ENCODE results near the gene HPN.

Gene HPN

DNA sequence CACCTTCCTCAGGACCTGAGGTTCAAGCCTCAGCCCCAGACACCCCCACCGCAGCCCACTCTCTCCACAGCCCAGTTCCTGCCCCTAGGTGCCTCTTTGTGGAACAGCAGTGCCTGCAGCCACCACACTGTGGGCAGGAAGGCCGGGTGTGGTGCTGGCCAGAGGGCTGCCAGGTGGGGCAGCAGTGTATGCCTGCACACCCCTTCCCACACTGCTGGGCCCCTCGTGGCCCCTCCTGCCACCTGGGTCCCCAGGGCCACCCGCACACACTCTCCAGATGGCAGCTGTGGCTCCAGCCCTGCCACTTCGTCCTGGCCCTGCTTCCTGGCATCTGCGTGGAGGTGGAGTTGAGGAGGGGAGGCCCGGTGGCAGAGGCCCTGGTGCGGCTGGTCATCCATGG is 35.1 kb downstream of the HPN start:
- H3K27me3 ChIP-seq (ENCODE audit: control insufficient read depth, insufficient read depth, low read length), result no peaks in the 10 kb centered on the region
- H3K36me3 ChIP-seq (ENCODE audit: control insufficient read depth, insufficient read depth, low read length), result no peaks in the 10 kb centered on the region
- H3K9ac ChIP-seq (ENCODE audit: low read length), result no peak overlapping the region
- no peaks in the 10 kb centered on the region for H3K4me1 ChIP-seq (ENCODE audit: control insufficient read depth, insufficient read depth, low read length)
- no peak overlapping the region for H3K4me3 ChIP-seq (ENCODE audit: low read length)
- no peaks in the 10 kb centered on the region for H3K9me3 ChIP-seq (ENCODE audit: control insufficient read depth, low read length)

DNA sequence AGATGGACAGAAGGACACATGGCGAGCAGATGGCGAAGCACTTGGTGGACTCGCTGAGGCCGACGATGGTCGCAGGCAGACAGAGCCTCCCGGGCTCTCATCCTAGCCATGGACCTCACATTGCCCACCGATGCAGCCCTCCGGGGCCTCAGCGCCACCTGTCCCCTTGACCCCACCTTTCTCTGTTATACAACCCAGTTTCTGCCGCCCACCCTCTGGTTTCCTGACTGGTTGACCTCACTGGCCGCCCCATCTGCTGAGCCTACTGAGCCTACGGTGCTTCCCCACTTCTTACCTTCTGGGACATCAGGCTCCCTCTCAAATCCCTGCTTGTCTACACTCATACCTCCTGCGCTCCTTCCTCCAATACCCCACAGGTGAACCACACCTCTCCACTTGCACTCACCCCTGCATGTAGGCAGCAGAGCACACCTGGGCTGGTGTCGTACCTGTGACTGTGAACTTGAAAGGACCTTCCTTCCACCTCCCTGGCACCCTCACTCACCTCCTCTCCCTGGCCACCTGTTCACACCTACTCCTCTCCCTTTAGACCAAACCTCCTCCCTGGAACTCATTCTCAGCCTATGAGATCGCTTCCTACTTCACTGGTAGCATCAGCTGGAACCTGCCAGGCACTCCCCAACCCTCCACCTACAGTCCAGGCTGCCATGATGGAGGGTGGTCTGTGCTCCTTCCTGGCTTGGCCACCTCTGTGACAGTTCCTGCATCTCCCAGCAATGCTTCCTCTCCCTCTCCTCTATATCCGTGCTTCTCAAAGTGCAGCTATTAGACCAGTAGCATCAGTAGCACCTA is 36.1 kb downstream of the HPN start:
- no peak overlapping the region for H3K4me3 ChIP-seq (ENCODE audit: low read length)
- H3K9me3 ChIP-seq (ENCODE audit: control insufficient read depth, low read length), result no peaks in the 10 kb centered on the region
- H3K36me3 ChIP-seq (ENCODE audit: control insufficient read depth, insufficient read depth, low read length), result no peaks in the 10 kb centered on the region
- no peak overlapping the region for H3K9ac ChIP-seq (ENCODE audit: low read length)
- no peaks in the 10 kb centered on the region for H3K4me1 ChIP-seq (ENCODE audit: control insufficient read depth, insufficient read depth, low read length)
- no peaks in the 10 kb centered on the region for H3K27me3 ChIP-seq (ENCODE audit: control insufficient read depth, insufficient read depth, low read length)

GRCh38 chr19:35079826-35080225 is 38.3 kb downstream of the HPN start:
- H3K36me3 ChIP-seq (ENCODE audit: control insufficient read depth, insufficient read depth, low read length), result no peaks in the 10 kb centered on the region
- no peaks in the 10 kb centered on the region for H3K27me3 ChIP-seq (ENCODE audit: control insufficient read depth, insufficient read depth, low read length)
- H3K9ac ChIP-seq (ENCODE audit: low read length), result no peak overlapping the region
- H3K4me1 ChIP-seq (ENCODE audit: control insufficient read depth, insufficient read depth, low read length), result no peaks in the 10 kb centered on the region
- no peaks in the 10 kb centered on the region for H3K9me3 ChIP-seq (ENCODE audit: control insufficient read depth, low read length)
- H3K4me3 ChIP-seq (ENCODE audit: low read length), result no peak overlapping the region

GRCh38 chr19:35080613-35081170 is 39.2 kb downstream of the HPN start:
- Histone ChIP-seq H3K27me3 (ENCODE audit: control insufficient read depth, insufficient read depth, low read length) (no peaks in the 10 kb centered on the region), H3K4me3 (ENCODE audit: low read length) (no peak overlapping the region), H3K9me3 (ENCODE audit: control insufficient read depth, low read length) (no peaks in the 10 kb centered on the region), H3K9ac (ENCODE audit: low read length) (no peak overlapping the region), H3K36me3 (ENCODE audit: control insufficient read depth, insufficient read depth, low read length) (no peaks in the 10 kb centered on the region), H3K4me1 (ENCODE audit: control insufficient read depth, insufficient read depth, low read length) (no peaks in the 10 kb centered on the region)

- H3K27me3 ChIP-seq (ENCODE audit: control insufficient read depth, insufficient read depth, low read length), result no peaks in the 10 kb centered on the region
- H3K4me3 ChIP-seq (ENCODE audit: low read length), result no peak overlapping the region
- no peaks in the 10 kb centered on the region for H3K4me1 ChIP-seq (ENCODE audit: control insufficient read depth, insufficient read depth, low read length)
- no peaks in the 10 kb centered on the region for H3K9me3 ChIP-seq (ENCODE audit: control insufficient read depth, low read length)
- H3K36me3 ChIP-seq (ENCODE audit: control insufficient read depth, insufficient read depth, low read length), result no peaks in the 10 kb centered on the region
- H3K9ac ChIP-seq (ENCODE audit: low read length), result no peak overlapping the region
Measured at GRCh38 chr19:35081201-35081600, 39.7 kb downstream of the HPN start.

- Histone ChIP-seq H3K36me3 (ENCODE audit: control insufficient read depth, insufficient read depth, low read length) (no peaks in the 10 kb centered on the region), H3K9ac (ENCODE audit: low read length) (no peak overlapping the region), H3K4me1 (ENCODE audit: control insufficient read depth, insufficient read depth, low read length) (no peaks in the 10 kb centered on the region), H3K27me3 (ENCODE audit: control insufficient read depth, insufficient read depth, low read length) (no peaks in the 10 kb centered on the region), H3K9me3 (ENCODE audit: control insufficient read depth, low read length) (no peaks in the 10 kb centered on the region), H3K4me3 (ENCODE audit: low read length) (no peak overlapping the region)
Measured at GRCh38 chr19:35083691-35084508, 42.4 kb downstream of the HPN start.

- H3K9ac ChIP-seq (ENCODE audit: low read length), result no peak overlapping the region
- H3K9me3 ChIP-seq (ENCODE audit: control insufficient read depth, low read length), result no peaks in the 10 kb centered on the region
- peaks cover 3% of the 10 kb centered on the region for H3K4me1 ChIP-seq (ENCODE audit: control insufficient read depth, insufficient read depth, low read length)
- no peaks in the 10 kb centered on the region for H3K36me3 ChIP-seq (ENCODE audit: control insufficient read depth, insufficient read depth, low read length)
- no peak overlapping the region for H3K4me3 ChIP-seq (ENCODE audit: low read length)
- no peaks in the 10 kb centered on the region for H3K27me3 ChIP-seq (ENCODE audit: control insufficient read depth, insufficient read depth, low read length)
Measured at GRCh38 chr19:35084509-35084762, 42.9 kb downstream of the HPN start.

- Histone ChIP-seq H3K4me1 (ENCODE audit: control insufficient read depth, insufficient read depth, low read length) (peaks cover 18% of the 10 kb centered on the region), H3K27me3 (ENCODE audit: control insufficient read depth, insufficient read depth, low read length) (peaks cover 10% of the 10 kb centered on the region), H3K4me3 (ENCODE audit: low read length) (no peak overlapping the region), H3K9me3 (ENCODE audit: control insufficient read depth, low read length) (no peaks in the 10 kb centered on the region), H3K9ac (ENCODE audit: low read length) (no peak overlapping the region), H3K36me3 (ENCODE audit: control insufficient read depth, insufficient read depth, low read length) (no peaks in the 10 kb centered on the region)
Measured at GRCh38 chr19:35085947-35086346, 44.4 kb downstream of the HPN start.

DNA sequence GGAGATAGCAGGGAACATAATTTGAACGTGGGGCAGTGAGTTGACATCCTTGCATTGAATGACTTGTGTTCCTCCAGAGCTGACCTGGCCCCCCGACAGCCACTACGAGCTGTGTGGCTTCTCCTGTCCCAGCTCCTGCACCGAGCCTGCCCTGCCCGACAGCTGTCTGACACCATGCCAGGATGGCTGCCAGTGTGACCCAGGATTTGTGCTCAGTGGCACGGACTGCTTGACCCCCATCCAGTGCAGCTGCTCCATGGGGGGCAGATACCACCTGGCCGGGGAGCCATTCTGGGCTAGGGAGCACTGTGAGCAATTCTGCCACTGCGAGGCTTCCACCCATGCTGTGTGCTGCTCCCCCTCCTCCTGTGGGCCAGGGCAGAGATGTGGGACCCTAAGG is 44.9 kb downstream of the HPN start:
- Histone ChIP-seq H3K9me3 (ENCODE audit: control insufficient read depth, low read length) (no peaks in the 10 kb centered on the region), H3K9ac (ENCODE audit: low read length) (no peak overlapping the region), H3K4me3 (ENCODE audit: low read length) (no peak overlapping the region), H3K27me3 (ENCODE audit: control insufficient read depth, insufficient read depth, low read length) (peaks cover 10% of the 10 kb centered on the region), H3K36me3 (ENCODE audit: control insufficient read depth, insufficient read depth, low read length) (no peaks in the 10 kb centered on the region), H3K4me1 (ENCODE audit: control insufficient read depth, insufficient read depth, low read length) (peaks cover 22% of the 10 kb centered on the region)

GRCh38 chr19:35087393-35087792 is 45.9 kb downstream of the HPN start:
- Histone ChIP-seq H3K4me3 (ENCODE audit: low read length) (no peak overlapping the region), H3K9ac (ENCODE audit: low read length) (no peak overlapping the region), H3K9me3 (ENCODE audit: control insufficient read depth, low read length) (no peaks in the 10 kb centered on the region), H3K36me3 (ENCODE audit: control insufficient read depth, insufficient read depth, low read length) (no peaks in the 10 kb centered on the region), H3K4me1 (ENCODE audit: control insufficient read depth, insufficient read depth, low read length) (peaks cover 30% of the 10 kb centered on the region), H3K27me3 (ENCODE audit: control insufficient read depth, insufficient read depth, low read length) (peaks cover 10% of the 10 kb centered on the region)

DNA sequence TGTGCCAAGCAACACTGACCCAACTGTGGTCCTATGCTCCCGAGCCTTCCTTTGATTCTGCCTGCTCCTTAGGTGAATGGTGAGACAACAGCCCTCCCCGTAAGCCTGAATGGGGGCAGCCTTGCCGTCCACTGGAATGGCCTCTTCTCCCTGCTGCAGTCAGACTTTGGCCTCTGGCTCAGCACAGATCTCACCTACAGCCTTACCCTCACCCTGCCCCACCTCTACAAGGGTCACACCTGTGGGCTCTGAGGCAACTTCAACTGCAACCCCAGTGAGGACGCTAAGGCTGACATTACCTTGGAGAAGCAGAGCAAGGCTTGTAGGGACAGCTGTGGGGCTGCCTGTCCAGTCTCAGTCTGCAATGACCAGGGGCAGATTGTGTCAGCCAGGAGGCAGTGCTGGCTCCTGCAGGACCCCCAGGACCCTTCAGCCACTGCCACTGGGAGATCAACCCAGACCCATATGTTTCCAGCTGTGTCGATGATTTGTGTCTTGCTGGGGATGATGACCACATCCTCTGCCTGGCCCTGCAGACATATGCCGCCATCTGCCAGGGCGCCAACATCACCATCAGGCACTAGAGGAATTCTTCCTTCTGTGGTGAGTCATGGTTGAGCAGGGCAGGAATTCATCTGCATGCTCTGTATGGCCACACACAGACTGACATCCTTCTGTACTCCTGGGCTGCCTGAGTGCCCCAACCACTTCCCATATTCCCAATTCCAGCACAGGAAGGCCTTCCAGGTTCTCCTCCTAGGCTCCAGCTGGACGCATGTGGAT is 46.8 kb downstream of the HPN start:
- H3K9ac ChIP-seq (ENCODE audit: low read length), result no peak overlapping the region
- H3K36me3 ChIP-seq (ENCODE audit: control insufficient read depth, insufficient read depth, low read length), result no peaks in the 10 kb centered on the region
- no peak overlapping the region for H3K4me3 ChIP-seq (ENCODE audit: low read length)
- H3K27me3 ChIP-seq (ENCODE audit: control insufficient read depth, insufficient read depth, low read length), result peaks cover 10% of the 10 kb centered on the region
- no peaks in the 10 kb centered on the region for H3K9me3 ChIP-seq (ENCODE audit: control insufficient read depth, low read length)
- H3K4me1 ChIP-seq (ENCODE audit: control insufficient read depth, insufficient read depth, low read length), result peaks cover 40% of the 10 kb centered on the region

DNA sequence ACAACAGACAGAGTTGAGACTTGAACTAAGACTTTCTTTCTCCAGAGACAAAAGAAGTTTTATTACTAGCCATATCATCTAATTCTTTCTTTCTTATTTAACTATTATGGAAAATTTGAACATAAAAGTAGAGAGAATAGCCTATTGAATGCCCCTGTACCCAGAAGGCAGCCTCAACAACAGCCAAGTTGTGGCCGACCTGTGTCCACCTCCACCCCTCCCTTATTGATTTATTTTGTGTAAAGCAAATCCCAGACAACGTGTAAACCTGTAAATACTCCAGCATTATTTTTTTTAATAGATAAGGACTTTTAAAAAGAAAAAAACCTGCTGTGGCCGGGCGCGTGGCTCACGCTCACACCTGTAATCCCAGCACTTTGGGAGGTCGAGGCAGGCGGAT is 48.0 kb downstream of the HPN start:
- Histone ChIP-seq H3K4me3 (ENCODE audit: low read length) (no peak overlapping the region), H3K9me3 (ENCODE audit: control insufficient read depth, low read length) (no peaks in the 10 kb centered on the region), H3K4me1 (ENCODE audit: control insufficient read depth, insufficient read depth, low read length) (peaks cover 48% of the 10 kb centered on the region), H3K9ac (ENCODE audit: low read length) (no peak overlapping the region), H3K27me3 (ENCODE audit: control insufficient read depth, insufficient read depth, low read length) (peaks cover 10% of the 10 kb centered on the region), H3K36me3 (ENCODE audit: control insufficient read depth, insufficient read depth, low read length) (no peaks in the 10 kb centered on the region)

All from mucosa of stomach (tissue), 1 donor.